Erythroblast (primary cell): Measurements from ENCODE around the gene CASZ1.

Source experiments
- DNase-seq, 2 experiments: peaks; one replicate each; lab custom pipeline; 2025; lab: John Stamatoyannopoulos, UW
- GATA1 ChIP-seq: IDR thresholded peaks from 2 replicates; pipeline ENCODE4 v1.6.1; 2011; ENCODE audit warnings: low read depth, mild to moderate bottlenecking, control low read depth, low read length, moderate library complexity
- POLR2A ChIP-seq: IDR thresholded peaks from 2 replicates; pipeline ENCODE4 v1.6.1; 2011; ENCODE audit warnings: mild to moderate bottlenecking, low read length

CASZ1 gene

DNA sequence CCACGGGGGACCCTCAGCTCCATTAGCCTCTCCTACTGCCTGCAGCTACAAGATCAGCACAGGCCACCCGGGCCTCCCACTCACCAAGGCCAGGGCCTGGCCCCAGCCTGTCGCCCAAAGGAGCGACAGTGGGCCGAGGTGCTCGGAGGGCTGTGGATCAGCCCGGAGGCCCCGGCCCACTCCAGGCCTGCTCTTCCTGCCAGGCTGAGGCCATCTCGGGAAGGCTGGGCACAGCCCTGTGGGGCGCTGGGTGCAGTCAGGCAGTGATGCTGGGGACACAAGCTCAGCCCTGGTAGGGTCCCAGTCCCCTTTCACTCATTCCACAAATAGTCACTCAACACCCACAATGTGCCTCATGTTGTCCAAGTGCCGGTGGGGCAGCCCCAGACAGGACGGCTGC lies 58.8 kb downstream of the CASZ1 start:
- TF ChIP-seq POLR2A (no peak), GATA1 (no peak)
- DNase-seq, result no peak

DNA sequence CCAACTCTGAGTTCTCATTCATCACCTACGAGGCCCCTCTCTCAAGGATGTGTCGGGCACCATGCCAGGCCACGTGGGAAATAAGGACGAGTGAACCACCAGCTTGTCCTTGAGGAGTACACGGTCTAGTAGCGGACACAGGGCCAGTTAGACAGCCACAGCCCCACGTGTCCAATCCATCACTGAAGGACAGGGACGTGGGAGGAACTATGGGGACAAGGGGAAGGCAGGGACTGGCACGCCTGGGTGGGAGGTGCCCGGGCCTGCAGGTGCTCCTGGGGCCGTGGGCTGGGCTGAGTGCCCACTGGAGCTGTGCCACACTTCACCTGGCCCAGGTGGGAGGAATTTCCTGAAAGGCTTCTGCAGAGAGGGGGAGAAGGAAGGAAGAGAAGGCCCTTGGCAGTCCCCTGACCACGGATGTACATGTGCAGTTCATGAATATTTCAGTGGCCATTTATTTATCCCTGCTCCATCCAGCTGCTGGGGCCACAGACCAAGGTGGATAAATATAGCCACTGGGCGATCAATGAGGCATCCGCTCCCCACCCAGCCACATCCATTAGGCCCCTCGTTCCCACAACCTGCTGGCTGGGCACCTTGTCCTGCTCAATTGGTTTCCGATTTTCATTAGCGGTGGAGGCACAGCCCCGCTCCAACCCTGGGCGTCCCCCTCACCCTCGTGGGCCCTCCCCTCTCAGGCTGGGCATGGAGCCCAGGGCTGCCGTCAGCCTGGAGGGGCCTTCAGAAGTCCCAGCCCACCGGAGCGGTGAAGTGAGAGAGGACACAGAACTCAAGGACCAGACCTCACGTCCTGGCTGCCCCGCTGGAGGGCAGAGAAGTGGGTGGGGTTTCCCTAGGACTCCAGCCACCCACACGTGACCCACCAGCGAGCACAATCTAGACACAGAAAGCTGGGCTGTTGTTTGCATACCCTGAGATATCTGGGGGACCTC lies 59.5 kb downstream of the CASZ1 start:
- DNase-seq, result no peak
- TF ChIP-seq GATA1 (no peak), POLR2A (no peak)

DNA sequence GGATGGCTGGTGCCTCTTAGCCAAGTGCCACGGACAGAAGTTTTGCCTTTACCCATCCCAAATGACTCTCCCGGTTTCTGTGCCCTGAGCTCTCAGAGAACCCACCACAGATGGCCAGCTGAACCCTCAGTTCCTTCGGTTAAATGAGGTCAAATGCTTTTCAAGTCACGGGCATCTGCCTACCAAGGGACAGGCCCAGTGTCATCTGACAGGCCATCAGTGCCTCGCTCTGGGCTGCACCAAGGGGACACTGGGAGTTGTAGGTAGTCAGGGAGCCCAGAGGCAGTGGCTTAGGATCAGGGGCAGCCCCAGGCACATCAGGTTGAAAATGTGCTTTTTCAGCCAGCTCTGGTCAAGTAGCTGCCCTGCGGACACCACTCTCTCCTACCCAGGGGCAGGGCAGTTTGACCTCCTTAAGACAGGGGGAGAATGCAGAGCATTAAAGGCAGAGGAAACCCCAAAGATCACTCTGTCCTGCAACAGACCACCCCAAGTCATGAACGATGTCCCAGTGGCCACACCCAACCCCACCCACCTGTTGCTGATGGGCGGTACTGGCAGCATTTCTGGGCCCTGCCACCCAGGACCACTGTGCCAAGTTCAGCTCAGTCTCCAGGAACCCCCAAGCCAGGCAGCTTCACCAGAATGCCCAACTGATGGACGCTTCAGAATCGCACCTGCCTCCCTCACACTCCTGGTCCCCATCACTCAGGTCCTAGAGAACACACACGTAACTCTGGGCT lies 60.7 kb downstream of the CASZ1 start:
- DNase-seq, result no peak
- TF ChIP-seq GATA1 (no peak), POLR2A (no peak)

DNA sequence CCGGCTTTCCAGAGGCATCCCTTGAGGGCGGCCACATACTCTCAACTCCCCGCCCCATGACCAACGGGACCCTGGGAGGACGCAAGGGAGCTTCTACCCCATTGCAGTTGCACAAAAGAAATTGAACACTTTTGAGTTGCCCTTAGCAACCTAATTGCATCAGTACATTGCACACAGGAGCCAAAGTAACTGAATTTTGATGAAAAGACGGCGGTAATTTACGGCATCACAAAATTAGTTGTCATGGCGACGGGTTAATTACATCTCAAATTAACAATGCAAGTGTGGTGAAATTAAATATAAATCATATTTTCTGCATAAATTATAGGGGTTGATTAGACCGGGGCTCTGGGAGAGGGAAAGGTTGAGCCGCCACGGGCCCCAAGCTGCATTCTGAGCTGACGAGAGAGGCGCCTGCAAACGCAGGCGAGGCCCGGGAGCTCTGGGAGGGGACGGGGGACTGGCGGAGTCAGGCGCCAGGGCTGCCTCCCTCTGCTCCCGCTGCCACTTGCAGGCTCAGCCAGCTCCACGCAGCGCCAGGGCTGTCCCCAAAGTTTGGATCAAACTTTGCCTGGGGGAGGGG lies 61.4 kb downstream of the CASZ1 start:
- TF ChIP-seq POLR2A (no peak), GATA1 (no peak)
- DNase-seq, result no peak

DNA sequence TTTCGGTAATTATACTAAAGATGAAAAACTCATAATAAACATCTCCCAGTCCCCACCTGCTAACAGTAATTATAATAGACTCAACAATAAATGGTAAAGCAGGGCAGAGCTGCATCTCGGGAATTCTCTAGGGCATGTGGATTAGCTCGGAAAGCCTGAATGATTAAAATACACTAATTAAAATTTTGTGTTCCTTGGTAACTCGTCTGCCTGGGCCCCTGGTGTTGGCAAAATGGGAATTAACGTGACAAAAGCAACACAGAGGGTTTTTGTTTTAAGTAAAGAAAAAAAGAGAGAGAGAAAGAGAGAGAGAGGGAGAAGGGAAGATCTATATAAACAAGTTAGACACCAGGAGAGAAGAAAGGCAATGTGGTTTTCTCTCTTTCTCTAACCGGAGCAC lies 62.1 kb downstream of the CASZ1 start:
- no peak for DNase-seq
- TF ChIP-seq GATA1 (no peak), POLR2A (no peak)

DNA sequence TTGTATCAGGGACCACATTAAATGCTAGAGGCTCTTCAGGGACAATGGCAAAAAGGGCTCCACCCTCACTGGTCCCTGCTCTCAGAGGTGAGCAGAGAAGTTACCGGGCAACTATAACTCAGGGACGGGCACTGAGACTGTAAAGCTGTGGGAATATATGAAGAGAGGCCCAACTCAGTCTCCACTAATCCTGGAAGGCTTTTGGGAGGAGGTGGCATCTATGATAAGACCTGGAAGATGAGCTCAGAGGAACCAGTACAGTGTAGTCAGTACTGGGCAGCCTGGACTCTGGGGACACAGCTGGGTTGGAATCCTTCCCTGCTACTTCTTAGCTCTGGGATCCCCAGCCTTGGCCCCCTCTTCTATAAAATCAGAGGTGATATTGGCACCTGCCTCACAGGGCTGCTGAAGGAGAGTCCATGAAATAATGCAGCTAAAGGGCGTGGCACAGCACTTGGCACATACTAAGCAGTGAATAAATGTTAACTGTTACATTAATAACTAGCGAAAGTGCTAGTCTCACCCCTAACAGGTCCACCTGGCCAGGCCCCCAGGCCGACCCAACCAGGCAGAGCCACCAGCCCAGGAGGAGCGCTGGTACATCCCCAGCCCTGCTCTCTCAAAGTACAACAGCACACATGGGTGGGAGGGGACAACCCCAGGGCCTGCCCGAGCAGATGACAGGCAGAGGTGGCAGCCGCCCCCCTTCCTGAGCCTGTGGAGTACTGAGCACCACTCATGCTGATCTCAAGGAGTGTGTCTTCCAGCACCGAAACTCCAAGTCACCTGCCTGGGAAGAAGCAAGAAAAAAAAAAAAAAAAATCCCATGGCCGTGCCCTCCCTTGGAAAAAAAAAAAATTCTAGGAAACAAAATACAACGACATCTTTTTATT lies 62.7 kb downstream of the CASZ1 start:
- no peak for DNase-seq
- no peak for TF ChIP-seq POLR2A
- no peak for TF ChIP-seq GATA1

DNA sequence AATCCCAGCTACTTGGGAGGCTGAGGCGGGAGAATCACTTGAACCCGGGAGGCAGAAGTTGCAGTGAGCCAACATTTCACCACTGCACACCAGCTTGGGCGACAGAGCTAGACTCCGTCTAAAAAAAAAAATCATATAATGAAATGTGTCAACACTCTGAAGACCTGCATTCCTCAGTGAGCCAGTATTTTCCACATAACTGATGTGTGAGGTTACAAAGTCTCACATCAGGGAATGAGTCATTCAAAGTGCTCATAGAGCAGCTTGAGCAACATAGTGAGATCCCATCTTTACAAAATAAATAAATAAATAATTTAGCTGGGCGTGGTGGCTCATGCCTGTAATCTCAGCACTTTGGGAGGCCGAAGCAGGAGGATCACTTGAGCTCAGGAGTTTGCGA lies 65.5 kb downstream of the CASZ1 start:
- TF ChIP-seq GATA1, result no peak
- TF ChIP-seq POLR2A, result no peak
- DNase-seq, result no peak

DNA sequence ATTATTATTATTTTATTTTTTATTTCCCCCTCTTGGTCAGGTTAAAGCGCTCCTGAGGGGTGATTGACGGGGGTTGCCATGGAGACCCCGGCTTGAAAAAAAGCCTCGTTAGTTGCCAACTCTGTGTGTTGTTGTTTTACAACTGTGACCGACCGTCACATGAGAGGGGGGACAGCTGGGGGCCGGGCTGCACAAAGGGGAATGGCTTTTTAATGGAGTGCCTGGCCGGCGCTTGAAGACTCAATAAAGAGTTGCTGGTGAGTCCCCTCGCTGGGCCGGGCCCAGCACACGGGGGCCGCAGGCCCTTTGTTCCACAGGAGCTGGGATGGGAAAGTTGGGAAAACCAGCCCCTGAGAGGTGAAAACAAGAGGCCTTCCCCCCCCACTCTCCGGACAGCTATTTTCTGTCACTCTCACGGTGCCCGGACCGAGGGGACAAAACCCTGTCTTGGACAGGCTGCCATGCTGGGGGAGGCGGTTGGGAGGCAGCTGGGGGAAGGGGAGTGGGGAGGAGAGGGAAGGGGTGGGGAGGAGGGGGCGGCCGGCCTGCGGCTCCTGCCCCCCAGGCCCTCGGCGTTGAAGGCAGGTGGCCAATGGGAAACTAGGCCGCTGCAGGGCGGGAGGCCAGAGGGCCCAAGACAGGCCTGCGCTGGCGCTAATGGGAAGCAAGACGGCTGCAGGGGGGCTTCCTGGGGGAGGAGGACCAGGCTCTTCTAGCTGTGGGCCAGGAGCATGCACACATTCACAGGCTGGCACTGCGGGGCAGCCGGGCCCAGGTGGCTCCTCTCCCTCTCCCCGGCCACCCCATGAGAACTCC lies 67.6 kb downstream of the CASZ1 start:
- TF ChIP-seq GATA1, result no peak
- TF ChIP-seq POLR2A, result no peak
- DNase-seq, result no peak

DNA sequence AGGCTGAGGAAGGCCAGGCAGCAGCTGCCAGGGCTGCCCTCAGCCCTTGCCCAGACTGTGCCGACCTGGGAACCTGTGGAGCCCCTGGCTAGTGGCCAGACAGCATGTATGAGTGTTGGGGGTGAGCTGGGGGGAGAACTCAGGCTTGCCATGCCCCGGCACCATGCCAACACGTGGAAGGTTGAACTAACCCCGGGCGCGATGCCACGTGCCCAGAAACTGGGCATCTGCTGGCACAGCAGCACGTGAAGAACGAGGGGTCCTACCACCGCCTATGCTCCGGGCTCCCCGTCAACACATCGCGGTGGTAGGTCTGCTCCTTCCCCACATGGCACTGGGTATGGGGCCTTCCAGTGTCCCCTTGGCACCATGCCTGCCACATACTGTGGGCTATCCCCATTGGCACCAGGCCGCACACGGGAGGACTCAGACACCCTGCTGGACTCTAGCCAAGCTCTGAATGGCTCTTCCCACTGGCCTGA lies 68.7 kb downstream of the CASZ1 start:
- DNase-seq, result no peak
- TF ChIP-seq GATA1, result no peak
- TF ChIP-seq POLR2A, result no peak

DNA sequence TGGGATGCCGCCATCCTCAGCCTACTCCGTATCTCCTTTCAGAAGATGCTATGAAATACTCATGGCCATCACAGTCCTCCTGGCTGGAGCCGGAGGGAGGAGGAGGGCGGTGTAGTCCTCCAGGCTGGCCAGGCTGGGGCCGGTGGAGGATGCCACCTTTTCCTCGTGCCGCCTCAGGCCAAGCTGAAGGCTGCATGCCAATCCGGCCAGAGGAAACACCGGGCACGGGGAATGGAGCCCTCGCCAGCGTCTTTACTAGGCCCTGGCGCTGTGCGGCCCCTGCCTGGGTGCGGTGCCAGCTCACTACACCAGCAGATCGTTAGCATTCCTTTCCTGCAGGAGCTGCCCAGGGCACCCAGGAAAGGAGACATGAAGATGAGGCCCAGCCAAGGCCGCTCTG lies 70.1 kb downstream of the CASZ1 start:
- no peak for DNase-seq
- TF ChIP-seq POLR2A (no peak), GATA1 (no peak)

DNA sequence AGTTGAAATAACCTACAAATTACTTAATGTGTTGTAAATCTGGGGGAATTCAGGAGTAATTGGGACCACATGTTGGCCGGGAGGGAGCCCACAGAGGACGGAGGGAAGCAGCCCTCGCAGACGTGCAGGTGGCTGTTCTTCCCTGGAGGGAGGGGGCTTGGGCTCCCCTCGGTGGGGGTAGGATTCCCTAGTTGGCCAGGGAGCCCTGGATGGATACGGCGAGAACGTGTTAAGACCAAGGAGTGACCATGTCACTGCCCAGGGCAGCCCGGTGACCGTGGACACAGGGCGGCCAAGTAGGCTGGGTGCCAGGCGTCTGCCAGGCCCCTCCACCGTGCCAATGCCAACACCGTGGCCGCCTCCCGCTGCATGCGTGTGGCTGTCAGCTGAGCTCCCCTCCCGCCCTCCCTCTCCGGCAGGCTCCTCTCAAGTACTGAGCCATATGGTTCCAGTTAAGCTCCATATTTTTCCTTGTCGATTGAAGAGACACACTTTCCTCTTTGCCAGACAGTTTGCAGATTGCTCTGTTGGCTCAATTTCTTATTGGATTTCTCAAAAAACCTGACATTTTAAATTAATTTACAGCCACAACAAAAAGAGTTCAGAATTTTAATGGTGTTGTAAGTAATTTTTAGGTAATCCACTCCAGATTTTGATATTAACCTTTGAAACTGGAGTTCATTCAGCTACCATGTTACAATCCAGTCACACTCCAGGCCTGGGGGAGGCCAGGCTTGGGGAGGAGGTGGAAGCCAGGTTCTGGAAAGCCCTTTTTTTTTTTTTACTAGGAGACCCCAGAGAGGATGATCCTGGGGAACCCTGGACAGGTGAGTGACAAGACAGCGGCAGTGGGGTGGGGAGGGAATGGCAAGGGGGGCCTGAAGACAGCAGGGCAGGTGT lies 71.2 kb downstream of the CASZ1 start:
- TF ChIP-seq POLR2A (no peak), GATA1 (no peak)
- no peak for DNase-seq
